ENCODE data around the gene TDRD10. TPM values are rescaled to one million over a fixed set of nuclear protein-coding genes. Genes with fewer than 3 reads are reported as not detected.

TDRD10 gene
- total and polyA plus RNA-seq, 2 experiments from 2014 or later: 0.29 TPM; not detected in 1

DNA sequence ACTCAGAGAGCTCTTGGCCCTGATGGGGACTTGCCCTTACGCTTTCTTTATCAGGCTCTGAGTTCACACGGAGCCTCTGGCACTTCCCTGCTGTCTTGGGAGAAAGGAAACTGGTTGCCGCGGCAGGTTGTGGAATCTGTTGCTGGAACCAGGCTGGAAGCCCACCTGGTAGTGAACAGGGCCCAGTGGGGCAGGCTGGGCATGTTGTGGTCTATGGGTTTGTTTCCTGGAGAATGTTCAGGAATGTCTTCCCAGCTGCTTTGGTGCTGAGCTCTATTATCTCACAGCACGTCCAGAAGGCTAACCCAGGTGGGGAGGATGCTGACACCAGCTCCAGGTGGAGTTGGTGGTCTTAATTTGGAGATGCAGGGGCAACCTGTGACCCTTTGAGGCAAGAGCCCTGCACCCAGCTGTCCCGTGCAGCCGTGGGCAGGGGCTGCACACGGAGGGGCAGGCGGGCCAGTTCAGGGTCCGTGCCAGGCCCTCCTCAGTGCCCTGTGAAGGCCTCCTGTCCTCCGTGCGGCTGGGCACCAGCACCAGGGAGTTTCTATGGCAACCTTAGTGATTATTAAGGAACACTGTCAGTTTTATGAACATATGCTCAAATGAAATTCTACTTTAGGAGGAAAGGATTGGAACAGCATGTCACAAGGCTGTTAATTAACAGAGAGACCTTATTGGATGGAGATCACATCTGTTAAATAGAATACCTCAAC is 33.3 kb upstream of the TDRD10 start:
- Histone ChIP-seq H3K27me3 (ENCODE audit: insufficient read depth) (no peaks in the 10 kb centered on the region), H2AFZ (no peak overlapping the region), H3K4me3 (no peak overlapping the region), H3F3A (replicated peaks; ENCODE audit: low read depth) (no peaks in the 10 kb centered on the region), H3K4me1 (ENCODE audit: insufficient read depth) (no peaks in the 10 kb centered on the region; the same call in 1 of the 2 replicates), H3K4me2 (no peak overlapping the region), H3K79me2 (replicated peaks; ENCODE audit: insufficient read depth) (no peaks in the 10 kb centered on the region), H4K20me1 (replicated peaks; ENCODE audit: insufficient read depth) (no peaks in the 10 kb centered on the region), H3K9me2 (ENCODE audit: insufficient read depth) (no peaks in the 10 kb centered on the region), H3K27ac (ENCODE audit: low read depth) (no peak overlapping the region), H3K36me3 (ENCODE audit: insufficient read depth) (no peaks in the 10 kb centered on the region)
- ATAC-seq (no peak; the same call in 2 of the 3 replicates), DNase-seq (ENCODE audit: low spot score) (no peak)
- H3K27ac Mint-ChIP-seq: no peak overlapping the region
- no peaks in the 10 kb centered on the region for H3K9me3 Mint-ChIP-seq
- peaks cover 15% of the 10 kb centered on the region for H3K4me1 Mint-ChIP-seq
- H3K4me3 Mint-ChIP-seq: no peak overlapping the region
- H3K36me3 Mint-ChIP-seq (ENCODE audit: low read depth): no peaks in the 10 kb centered on the region
- TF ChIP-seq STAT1 (IDR thresholded peaks at IDR 0.05; ENCODE audit: unreplicated experiment) (no peak), CTCF (conservative IDR thresholded peaks at IDR 0.05; ENCODE audit: low read depth in 2 of 2) (no peak), ZNF114 (CRISPR knock-in tag; IDR thresholded peaks at IDR 0.05) (no peak), ETS1 (IDR thresholded peaks at IDR 0.05) (no peak), ZNF462 (CRISPR knock-in tag; IDR thresholded peaks at IDR 0.05) (no peak), ZNF331 (CRISPR knock-in tag; IDR thresholded peaks at IDR 0.05; ENCODE audit: low read depth) (no peak), JUNB (IDR thresholded peaks at IDR 0.05; ENCODE audit: unreplicated experiment) (no peak), EZH2phosphoT487 (IDR thresholded peaks at IDR 0.05; ENCODE audit: unreplicated experiment) (no peak), EZH2 (IDR thresholded peaks at IDR 0.05; ENCODE audit: low read depth, unreplicated experiment) (no peak), CREB1 (CRISPR knock-in tag; IDR thresholded peaks at IDR 0.05; ENCODE audit: low read depth) (no peak), POLR2AphosphoS5 (IDR thresholded peaks at IDR 0.05; ENCODE audit: low read depth) (no peak), NANOG (IDR thresholded peaks at IDR 0.05; ENCODE audit: borderline replicate concordance) (no peak)
- TF ChIP-seq, protein P1, sequence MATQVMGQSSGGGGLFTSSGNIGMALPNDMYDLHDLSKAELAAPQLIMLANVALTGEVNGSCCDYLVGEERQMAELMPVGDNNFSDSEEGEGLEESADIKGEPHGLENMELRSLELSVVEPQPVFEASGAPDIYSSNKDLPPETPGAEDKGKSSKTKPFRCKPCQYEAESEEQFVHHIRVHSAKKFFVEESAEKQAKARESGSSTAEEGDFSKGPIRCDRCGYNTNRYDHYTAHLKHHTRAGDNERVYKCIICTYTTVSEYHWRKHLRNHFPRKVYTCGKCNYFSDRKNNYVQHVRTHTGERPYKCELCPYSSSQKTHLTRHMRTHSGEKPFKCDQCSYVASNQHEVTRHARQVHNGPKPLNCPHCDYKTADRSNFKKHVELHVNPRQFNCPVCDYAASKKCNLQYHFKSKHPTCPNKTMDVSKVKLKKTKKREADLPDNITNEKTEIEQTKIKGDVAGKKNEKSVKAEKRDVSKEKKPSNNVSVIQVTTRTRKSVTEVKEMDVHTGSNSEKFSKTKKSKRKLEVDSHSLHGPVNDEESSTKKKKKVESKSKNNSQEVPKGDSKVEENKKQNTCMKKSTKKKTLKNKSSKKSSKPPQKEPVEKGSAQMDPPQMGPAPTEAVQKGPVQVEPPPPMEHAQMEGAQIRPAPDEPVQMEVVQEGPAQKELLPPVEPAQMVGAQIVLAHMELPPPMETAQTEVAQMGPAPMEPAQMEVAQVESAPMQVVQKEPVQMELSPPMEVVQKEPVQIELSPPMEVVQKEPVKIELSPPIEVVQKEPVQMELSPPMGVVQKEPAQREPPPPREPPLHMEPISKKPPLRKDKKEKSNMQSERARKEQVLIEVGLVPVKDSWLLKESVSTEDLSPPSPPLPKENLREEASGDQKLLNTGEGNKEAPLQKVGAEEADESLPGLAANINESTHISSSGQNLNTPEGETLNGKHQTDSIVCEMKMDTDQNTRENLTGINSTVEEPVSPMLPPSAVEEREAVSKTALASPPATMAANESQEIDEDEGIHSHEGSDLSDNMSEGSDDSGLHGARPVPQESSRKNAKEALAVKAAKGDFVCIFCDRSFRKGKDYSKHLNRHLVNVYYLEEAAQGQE (IDR thresholded peaks at IDR 0.05; ENCODE audit: unreplicated experiment): no peak
- H3K27me3 Mint-ChIP-seq (ENCODE audit: insufficient read depth, low read depth, poor library complexity): peaks cover 2% of the 10 kb centered on the region

Measured in GM23338 (cell line).